AG04450 (cell line): ENCODE results near the gene DPCD. TPM values are rescaled to one million over a fixed set of nuclear protein-coding genes. Genes with fewer than 3 reads are reported as not detected.
"Not testable (repeated sequence)": the region's sequence is repeated elsewhere in the genome, so short reads cannot be mapped to it uniquely, and the experiment has no call there.

ENCODE experiments used
- CTCF ChIA-PET: fragments of 300-600, 350-600 bp; formaldehyde crosslinking; extraction: SDS; loops from one replicate; lab custom pipeline; 2022; ENCODE audit warnings: antibody characterized with exemption, inconsistent platforms; lab: Charles Lee
- POLR2A ChIA-PET: fragments of 350-600 bp; formaldehyde crosslinking; extraction: SDS; loops from one replicate; lab custom pipeline; 2021; ENCODE audit warnings: antibody characterized with exemption, inconsistent platforms; lab: Yijun Ruan, JAX
- DNase-seq: peaks from one replicate; pipeline ENCODE4 v3.0.0-alpha.2; 2011; ENCODE audit warnings: low read depth, low spot score
- H3K27ac ChIP-seq: one replicate; pipeline ENCODE4 v1.5.1; 2012; ENCODE audit warnings: low read depth, low read length, control low read depth
- H3K27me3 ChIP-seq: one replicate; pipeline ENCODE4 v1.6.0; 2012; ENCODE audit warnings: low read length; ENCODE audit not compliant: control insufficient read depth, insufficient read depth
- H3K4me3 ChIP-seq: 2 replicates; pipeline ENCODE4 v1.5.1; 2011; ENCODE audit warnings: mild to moderate bottlenecking, low read depth, low read length, control low read depth
- H3K9me3 ChIP-seq: 2 replicates; pipeline ENCODE4 v1.5.1; 2012; ENCODE audit warnings: low read length; ENCODE audit not compliant: control insufficient read depth, insufficient read depth
- CTCF ChIP-seq: IDR thresholded peaks from 2 replicates; pipeline ENCODE4 v1.5.1; 2011; ENCODE audit warnings: low read depth, low read length, control low read depth, inconsistent platforms
- polyA plus RNA-seq: library from polyadenylated mRNA; depleted of rRNA; stranded (reverse); fragments of >200 nt; gene quantifications from 2 replicates; pipeline ENCODE4 v1.2.3, GENCODE V29; 2011

Gene DPCD
- polyA plus RNA-seq, 1 experiment, result 49.7 TPM

DNA sequence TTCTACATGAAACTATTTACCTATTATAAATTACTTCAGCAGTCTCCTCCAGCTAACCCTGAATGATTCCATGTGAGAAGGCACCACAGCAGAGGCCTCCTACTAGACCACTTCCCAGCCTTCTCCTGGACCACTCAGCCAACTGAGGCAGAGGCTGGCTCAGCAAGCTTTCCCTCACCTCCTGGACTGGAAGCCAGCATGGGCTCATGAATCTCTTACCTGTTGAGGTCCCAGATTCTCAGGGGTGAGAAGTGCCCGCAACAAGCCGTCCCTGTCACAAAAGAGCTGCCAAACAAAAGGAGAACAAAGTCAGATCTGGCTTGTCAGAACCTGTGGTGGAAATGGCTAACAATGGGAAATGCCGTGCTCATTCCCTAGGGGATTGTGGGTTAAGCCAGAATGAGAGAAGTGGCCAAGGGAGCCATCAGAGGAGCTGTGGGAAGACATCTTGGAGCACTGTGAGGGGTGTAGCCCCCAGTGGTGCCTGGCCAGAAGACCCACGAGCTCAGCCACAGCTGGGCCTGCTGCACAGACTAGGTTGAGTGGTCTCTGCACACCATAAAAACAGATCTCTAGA is 36.5 kb downstream of the DPCD start:
- Histone ChIP-seq H3K9me3 (no peaks in the 10 kb centered on the region), H3K27ac (no peak overlapping the region), H3K27me3 (no peaks in the 10 kb centered on the region), H3K4me3 (no peak overlapping the region)
- ChIA-PET POLR2A (no interaction called here), CTCF (no interaction called here)
- no peak for DNase-seq
- TF ChIP-seq CTCF, result no peak

- H3K27me3 ChIP-seq, result no peaks in the 10 kb centered on the region
- DNase-seq, result no peak
- H3K9me3 ChIP-seq, result no peaks in the 10 kb centered on the region
- TF ChIP-seq CTCF, result no peak
- H3K4me3 ChIP-seq, result no peak overlapping the region
- no peak overlapping the region for H3K27ac ChIP-seq
- POLR2A ChIA-PET, result no interaction called here
- CTCF ChIA-PET, result no interaction called here
These were observed 37.8 kb downstream of the DPCD start for GRCh38 chr10:101625821-101626412.

DNA sequence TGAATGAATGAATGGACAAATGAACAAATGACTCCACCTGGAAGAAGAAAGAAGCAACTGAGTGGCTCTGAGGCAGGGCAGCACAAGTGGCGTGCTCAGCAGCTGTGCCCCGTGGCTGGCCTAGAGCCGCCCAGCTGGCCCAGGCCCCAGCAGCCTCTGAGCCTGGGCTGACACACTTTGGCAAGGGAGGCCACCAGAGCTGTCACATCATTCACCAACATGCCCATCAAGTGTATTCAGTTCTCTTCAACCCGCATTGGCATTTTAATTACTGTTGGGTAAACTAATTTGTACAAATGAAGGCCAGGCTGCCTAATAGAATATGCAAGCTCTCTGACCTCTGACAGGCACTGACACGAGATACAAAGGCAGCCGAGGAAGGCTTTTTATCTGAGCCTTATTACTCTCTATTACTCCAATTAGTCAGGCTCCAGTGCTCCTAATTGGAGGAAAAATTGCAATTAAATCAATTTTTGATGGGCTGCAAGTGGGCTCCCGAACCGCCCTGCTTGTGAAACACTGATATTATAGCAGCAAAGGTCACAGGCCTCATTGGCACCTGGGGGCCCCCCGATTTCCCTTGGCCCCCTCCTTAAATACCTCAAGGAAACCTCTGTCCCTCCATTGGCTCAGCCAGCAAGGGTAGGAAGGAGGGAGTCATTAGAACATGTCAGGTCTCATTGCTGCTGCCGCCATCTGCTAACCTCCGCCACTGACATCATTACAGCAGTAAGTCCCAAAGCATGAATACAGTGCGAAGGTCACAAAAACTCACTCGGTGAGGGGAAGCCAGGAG is 41.9 kb downstream of the DPCD start:
- TF ChIP-seq CTCF, result no peak
- Histone ChIP-seq H3K9me3 (no peaks in the 10 kb centered on the region), H3K27me3 (no peaks in the 10 kb centered on the region), H3K27ac (no peak overlapping the region), H3K4me3 (no peak overlapping the region)
- ChIA-PET POLR2A (no interaction called here), CTCF (no interaction called here)
- no peak for DNase-seq

DNA sequence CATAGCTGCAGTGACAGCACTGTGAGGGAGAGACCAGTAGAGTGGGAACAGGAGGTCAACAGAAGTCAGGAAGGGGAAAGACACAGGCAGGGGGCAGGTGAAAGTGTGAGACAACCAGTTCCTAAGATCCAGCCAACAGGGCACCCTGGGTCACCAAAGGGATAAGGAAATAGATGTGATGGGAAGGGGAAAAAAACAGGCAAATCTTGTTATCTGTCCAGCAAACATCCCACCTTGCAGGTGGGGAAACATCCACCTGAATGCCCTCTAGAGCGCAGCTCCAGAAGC is 42.5 kb downstream of the DPCD start:
- DNase-seq, result no peak
- Histone ChIP-seq H3K4me3 (no peak overlapping the region), H3K27ac (no peak overlapping the region), H3K27me3 (no peaks in the 10 kb centered on the region), H3K9me3 (no peaks in the 10 kb centered on the region)
- TF ChIP-seq CTCF, result no peak
- ChIA-PET CTCF (no interaction called here), POLR2A (no interaction called here)

- Histone ChIP-seq H3K27me3 (no peaks in the 10 kb centered on the region), H3K27ac (no peak overlapping the region), H3K4me3 (no peak overlapping the region), H3K9me3 (no peaks in the 10 kb centered on the region)
- ChIA-PET CTCF (no interaction called here), POLR2A (no interaction called here)
- DNase-seq, result no peak
- no peak for TF ChIP-seq CTCF
These were observed 43.8 kb downstream of the DPCD start for GRCh38 chr10:101631821-101632475.

GRCh38 chr10:101633510-101633909 is 45.4 kb downstream of the DPCD start:
- H3K9me3 ChIP-seq, H3K4me3 ChIP-seq, POLR2A ChIA-PET, H3K27ac ChIP-seq, DNase-seq, H3K27me3 ChIP-seq, CTCF ChIA-PET: not testable (repeated sequence)
